GM18870 (cell line): Measurements from ENCODE around the gene SARDH.

Experiments used
- ATAC-seq: cut with Tn5 transposase; IDR thresholded peaks from one replicate; pipeline ENCODE4 v1.9.1; 2021; ENCODE audit warnings: moderate library complexity; ENCODE audit not compliant: unreplicated experiment

Gene SARDH

DNA sequence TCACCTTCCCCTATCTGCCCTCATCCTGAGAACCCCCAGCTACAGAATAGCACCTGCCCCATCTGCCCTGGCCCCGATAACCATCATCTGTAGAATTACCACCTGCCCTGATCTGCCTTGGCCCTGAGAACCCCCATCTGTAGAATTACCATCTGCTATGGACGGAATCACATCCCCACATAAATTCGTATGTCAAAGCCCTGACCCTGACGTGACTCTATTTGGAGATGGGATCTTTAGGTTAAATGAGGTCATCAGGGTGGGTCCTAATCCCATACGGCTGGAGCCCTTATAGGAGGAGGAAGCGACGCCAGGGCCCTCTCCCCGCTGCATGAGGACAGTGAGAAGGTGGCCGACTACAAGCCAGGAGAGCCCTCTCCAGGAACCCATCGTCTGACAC, 32.6 kb downstream of the SARDH start:
- ATAC-seq, result no peak

DNA sequence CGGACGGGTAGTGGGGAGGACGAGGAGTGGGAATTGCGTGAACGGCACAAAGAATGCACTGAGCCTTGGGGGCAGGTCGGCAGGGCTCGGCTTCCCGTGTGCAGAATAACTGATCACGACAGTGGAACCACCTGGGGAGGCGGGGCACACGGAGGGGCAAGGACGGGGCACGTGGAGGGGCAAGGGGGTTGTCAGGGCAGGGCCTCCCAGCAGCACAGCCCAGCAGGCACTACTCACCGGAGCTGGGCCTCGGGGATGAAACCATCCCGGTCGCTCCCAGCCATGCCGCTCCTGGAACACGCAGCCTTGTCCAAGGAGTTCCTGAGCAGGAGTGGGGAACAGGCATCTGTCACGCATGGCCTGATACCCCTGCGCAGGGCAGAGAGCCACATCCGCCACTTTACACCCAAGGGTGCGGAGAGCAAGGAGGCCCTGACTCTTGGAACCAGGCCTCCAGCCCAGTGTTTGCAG, 33.4 kb downstream of the SARDH start:
- no peak for ATAC-seq

DNA sequence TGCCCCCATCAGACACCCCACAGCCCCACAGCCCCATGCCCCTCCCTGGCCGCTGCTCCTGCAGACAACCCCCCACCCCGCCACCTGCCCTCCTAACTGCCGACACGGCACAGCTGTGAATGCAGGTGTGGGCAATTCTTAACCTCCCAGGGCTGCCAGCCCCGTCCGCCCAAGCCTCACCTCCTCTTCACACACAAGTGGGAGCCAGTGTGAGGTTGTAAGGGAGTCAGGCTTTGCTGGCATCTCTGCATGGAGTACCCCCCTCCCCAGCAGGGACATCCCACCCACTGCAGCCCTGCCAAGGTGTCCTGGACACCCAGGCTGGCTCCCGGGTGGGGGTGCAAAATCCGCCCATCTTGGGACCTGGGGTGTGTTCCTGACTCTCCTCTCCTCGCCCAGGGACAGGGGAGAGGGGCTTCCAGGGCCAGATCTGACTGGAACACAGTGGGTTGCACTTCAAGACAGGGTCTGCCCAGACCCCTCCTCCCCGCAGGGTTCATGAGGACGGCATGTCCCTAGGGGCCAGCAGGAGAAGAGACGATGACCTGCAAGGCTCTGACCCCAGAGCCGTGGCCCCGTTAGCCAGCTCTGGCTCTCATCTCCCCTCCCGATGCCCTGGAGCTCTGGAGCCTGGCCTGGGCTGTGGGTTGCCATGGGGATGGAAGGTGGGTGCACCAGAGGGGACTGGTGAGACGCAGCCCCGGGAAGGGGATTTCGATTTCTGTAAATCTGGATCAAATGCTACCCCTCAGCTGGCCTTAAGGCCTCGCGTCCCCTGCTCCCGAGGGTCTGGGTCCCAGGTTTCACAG, 34.4 kb downstream of the SARDH start:
- no peak for ATAC-seq

DNA sequence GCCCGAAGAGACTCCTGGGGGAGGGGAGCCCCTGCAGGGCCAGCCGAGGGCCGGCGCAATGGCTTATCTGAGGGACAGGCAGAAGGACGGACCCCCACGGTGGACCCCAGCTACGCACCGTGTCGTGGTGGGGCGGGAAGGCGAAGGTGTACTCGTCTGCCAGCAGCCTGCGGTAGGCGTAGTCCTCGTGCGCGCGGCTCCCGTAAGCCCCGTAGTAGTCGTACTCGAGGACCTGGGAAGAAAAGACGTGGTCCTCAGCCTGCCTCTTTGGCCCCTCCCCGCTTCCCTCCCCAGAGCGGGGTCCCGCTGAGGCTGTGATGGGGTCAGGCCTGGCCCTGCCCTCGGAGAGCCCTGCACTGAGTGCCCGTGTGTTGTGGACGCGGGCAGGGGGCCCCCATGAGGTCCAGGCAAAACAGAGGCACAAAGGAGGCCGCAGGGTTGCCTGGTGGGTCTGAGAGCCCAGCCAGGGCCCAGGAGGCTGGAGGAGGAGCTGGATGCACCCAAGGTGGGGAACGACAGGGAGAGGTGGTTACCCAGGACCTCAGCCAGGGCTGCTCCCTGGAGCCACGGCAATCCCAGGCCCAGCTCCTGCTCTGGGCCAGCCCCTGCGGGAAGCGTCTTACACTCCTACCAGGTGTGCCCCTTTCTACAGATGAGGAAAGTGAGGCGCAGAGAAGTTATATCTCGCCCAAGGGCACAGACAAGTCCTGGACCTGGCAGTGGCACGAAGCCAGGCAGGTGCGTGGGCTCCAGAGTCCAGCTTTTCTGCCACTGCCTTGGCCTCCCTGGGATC, 35.2 kb downstream of the SARDH start:
- no peak for ATAC-seq

DNA sequence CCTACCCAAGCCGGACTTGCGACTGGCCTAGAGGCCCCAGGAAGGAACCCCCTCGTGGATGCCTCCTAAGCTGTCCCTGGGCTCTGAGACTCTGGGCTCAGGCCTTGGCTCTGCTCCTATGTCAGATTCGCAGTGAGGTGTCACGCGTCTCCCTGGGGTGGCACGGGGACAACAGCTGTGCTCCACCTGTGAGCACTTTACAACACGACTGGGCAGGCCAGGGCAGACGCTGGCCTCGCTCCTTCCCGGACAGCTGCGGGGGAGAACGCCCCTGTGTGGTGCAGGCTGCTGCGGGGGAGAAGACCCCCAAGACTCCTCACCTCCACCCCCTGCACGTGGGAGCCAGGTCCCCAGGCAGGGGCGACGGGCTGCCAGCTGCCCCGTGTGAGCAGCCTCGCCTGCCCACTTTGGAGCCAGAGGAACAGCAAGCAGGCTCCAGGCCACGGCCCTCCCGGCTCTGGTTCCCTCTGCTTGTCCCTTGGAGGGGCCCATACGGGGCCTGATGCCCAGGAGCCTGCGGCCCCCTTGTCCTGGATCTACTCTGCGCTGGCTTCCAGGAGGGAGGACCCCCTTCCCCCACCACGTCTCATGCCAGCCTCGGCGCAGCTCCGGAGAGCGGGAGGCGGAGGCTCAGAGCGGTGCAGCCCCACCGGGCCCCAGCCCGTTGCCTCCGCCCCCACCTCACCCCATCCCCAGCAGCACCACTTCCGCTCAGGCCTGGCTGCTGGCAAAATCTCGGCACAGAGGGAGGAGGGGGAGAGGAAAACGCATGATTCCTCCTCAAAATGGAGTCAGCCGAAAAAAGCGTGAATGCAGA, 36.0 kb downstream of the SARDH start:
- ATAC-seq, result no peak

DNA sequence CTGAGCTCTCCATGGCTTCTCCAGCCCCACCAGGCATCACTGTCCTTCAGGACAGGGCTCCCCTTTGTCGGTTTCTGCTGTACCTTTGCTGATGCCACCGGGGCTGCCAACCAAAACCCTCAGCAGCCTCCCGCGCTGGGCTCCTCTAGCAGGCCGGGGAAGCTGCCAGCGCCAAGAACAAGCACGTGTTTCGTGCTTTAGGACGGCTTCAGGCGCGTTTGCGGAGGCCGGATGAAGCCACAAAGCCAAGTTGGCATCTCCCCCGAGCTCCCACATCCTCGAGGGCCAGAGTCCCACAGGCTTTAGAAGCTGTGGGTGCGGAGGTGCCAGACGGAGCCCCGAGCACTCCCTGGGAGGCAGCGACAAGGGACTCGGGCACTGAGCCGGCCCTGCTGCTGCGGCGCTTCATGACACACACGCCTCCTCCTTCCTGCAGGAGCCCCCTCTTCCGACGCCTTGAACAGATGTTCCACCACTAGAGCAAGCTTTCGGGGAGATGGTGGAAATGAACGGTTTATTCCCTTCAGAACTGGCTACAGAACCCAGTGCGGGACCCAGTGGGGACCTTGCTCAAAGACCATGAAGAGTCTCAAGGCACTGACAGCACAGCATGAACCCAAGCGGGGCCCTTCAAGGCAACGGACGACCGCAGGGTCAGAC, 36.7 kb downstream of the SARDH start:
- ATAC-seq, result no peak

DNA sequence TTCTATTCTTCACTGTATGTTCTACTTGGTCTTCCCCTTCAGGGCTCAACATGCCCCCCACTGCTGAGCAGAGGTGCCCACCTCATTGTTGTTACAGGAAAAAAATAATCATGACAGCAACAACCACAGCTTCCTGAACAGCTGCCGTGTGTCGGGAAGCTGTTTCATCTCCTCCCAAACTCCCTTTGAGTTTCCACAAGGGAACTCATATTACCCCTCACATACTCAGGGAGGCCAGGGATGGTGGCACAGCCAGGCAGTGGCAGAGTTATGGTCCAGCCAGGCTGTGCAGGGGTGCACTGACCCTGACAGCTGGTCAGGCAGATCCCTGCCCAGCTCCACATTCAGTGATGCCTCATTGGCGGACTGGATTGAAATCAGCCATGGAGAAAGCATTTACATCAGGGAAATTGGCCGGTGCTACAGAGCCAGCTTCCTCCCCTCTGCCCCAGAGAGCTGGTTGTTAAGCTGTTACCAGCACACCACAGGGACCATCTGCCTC, 37.3 kb downstream of the SARDH start:
- no peak for ATAC-seq

DNA sequence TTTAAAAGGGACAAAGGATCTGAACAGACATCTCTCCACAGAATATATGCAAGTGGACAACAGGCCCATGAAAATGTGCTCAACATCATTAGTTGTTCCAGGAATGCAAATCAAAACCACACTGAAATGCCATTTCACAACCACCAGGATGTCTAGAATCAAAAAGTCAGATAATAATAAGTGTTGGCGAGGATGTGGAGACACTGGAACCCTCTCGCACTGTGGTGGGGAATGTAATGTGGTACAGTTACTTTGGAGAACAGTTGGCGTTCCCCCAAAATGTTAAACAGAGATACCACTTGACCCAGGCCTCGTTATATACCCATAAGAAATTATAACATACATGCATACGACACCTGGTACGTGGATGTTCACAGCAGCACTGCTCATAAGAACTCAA, 38.6 kb downstream of the SARDH start:
- ATAC-seq, result no peak

DNA sequence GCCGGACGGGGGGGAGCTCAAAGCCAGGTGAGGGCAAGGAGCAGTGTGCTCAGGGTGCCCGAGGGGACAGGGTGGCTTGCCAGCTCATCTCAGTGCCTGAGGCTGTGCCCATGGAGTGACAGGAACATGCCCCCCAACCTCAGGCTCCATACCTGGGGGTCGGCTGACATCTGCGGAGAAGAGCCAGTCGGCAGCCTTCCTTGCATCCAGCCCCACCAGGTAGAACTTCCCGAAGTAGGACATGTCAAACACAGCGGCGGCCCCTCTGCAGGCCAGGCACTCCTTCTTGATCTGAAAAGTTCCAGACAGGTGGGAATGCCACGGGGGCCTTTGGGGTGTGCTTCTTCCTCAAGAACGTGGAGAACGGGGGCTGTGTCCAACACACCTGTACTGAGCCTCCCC, 42.1 kb downstream of the SARDH start:
- ATAC-seq, result no peak

DNA sequence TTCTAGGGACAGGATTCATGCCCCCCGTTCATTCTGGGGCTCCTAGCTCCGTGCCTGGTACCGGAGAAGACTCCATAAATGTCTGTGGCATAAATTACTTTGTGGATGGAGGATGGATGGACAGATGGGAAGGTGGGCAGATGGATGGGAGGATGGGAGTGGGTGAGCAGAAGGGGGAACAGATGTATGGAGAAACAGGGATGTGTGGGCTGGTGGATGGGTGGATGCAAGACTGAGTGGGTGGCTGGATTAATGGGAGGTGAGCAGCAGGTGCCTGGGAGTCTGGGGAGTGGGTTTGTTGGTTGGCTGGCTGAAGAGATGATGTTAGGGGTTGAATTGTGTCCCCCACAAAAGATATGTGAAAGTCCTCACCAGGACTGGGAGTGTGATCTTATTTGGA, 43.5 kb downstream of the SARDH start:
- no peak for ATAC-seq

DNA sequence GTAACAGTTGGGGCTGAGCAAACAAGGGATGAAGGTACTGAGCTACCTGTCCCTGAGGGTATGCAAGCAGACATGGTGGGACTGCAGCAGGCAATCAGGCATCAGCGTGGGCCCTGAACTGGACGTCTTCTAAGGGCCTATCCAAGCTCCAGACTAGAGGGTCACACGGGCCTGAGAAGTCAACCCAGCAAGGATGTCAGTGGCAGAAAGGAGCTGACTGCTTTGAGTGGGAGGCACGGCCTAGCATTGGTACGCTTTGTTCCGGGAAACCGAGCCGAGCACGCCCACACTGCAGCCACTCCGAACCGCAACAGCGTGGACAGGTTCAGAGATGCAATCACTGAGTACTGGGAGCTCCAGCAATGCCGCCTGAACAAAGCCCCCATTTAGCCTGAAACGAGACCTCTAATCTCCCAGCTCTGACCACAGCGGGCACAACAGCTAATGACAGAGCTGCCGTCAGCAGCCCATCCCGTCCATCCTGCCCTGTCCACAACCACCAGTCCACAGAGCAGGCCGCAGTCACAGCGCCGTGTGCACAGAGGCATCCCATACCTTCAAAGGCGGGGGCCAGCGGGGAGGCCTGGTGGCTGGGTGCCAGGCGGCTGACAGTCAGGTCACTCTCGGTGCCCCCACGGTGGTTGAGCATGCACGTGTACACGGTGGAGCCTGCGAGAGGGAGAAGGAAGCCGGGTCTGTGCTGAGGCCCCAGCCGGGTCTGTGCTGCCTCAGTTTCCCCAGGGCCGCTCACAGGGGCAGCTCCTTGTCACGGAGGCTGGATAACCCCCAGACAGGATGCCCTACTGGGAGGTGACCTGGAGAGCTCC, 44.2 kb downstream of the SARDH start:
- no peak for ATAC-seq

DNA sequence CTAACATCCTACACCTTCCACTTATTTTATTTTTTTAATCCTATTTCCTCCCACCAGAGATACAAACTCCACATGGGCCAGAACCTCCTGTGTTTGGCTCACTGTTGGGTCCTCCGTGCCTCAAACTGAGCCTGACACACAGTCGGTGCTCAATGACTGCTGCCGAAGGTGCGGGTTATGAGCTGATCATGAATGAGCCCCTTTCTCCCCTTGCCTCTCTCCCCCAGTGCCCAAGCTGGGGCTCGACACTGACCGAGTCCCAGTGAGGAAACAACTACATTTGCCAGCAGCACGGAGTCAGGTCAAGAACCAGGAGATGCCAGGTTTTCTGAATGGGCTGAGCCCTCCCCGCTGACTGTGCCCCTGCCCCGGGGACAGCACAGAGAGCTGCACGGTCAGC, 45.0 kb downstream of the SARDH start:
- no peak for ATAC-seq

DNA sequence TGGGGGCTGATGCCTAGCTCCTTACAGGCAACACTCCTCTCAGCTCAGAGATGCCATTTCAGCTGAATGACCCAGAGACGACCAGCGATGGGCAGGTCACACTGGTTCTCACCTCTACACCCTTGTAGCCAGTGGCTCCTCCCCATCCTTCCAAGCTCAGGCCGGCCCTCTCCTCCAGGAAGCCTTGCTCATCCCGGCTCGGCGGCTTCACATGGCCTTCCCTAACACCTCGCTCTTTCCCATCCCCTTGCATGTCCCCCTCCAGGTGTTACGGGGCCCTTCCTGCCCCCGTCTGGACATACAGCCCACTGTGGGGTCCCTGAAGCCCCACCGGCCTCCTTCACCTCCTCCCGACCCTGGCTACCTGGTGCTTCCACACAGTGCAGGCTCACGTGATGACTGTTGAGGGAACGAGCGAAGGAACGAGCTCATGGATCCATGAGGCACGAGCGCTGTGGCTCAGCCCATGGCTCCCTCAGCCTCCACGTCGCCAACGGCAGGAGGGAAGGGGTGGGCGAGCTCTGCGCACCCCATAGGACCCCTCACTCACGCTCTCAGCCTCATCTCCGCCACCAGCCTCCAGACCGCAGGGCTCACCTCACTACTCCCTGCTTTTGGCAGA, 45.7 kb downstream of the SARDH start:
- no peak for ATAC-seq

DNA sequence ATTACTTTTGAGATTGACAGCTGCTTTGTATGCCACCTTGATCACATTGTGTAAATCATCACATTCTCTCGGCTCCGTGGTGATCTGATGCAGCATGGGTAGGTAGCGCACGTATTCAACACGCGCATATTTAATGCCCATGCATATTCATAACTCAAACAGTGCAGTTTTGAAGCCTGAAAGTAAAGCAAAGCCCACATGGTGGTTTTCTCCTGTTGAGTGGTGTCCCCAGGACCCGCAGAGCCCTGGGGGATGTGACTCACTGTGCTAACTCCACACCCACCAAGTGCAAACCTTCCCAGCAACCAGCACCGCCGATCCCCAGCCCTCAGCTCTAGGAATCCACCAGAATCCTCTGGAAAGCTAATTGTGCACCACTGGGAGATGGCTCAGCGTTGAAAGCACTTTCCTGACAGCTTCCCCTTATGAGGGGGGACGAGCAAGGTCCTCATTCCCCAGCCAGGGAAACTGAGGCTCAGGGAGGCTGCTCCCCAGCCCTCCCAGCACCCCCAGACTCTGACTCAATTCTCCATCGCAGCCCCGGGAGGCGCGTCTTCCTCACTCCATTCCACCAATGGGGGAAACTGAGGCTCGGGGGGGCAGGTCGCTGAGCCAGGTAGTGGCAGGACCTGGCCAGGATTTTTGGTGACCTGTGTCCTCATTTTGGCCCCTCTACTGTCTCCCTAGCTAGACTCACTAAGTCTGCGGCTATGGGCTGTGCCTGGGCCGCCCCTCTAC, 46.4 kb downstream of the SARDH start:
- ATAC-seq, result no peak

DNA sequence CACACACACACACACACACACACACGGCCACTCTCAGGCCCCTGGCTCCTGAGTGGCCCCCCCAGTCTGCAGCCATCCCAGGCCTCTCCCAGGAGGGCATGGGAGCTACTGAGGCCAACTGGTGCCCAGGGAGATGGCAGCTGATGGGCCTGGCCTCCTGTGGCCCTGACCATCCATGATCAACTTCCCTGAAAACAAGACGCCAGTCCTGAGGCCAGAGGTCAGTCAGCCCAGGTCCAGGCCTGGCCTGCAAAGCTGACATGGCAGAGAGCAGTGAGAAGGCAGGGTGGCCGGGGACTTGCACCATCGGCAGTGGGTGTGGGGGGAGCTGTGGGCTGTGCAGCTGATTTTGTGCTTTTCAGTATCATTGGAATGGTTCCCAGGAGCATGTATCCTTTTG, 47.0 kb downstream of the SARDH start:
- ATAC-seq, result no peak

DNA sequence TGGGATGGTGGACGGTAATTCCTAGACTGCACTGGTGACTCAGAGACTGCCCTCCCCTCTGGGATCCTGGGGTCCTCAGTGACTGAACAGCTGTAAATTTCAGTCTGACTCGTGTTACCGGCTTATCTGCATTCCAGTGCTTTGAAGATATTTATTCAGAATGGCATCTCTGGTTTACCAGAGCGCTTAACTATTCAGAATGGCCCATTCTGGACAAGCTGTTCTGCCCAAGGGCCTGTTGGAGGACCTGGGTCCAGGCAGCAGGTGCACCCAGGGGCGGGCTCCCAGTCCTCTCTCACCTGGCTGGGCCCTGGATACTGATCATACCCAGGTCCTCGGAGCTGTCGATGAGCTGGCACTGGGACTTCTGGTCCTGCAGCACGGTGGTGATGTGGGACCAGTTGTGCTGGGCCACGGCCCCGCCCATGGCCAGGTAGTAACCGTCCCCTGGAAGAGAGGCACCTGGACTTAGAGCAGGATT, 48.0 kb downstream of the SARDH start:
- ATAC-seq, result no peak

DNA sequence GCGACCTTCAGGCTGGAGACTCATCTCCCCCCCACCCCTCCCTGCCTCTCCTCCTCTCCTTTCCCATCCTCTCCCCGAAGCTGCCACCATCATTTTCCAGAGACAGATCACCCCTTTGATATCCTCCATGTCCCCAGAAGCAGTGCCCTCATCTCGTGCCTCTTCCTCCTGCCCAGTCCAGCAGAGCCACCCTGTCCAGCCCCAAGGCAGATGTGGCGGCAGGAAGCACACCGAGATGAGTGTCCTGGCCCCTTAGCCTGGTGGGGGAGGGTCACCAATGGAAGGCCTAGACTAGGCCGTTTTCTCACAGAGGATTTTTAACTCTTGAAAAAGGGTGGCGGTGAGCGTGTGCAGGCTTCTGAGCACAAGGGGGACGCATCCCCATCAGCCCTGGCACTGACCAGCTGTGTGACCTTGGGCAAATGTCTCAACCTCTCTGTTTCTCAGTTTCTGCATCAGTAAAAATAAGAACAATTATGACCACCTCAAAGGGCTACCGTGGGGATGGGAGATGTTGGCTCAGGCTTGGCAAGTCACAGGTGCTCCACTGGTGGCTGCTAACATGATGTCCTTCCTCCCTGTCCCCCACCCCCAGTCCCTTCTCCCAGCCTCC, 48.9 kb downstream of the SARDH start:
- no peak for ATAC-seq
